ENCODE results near the gene UBE2E3. TPM values are rescaled to one million over a fixed set of nuclear protein-coding genes. Genes with fewer than 3 reads are reported as not detected.

The UBE2E3 gene
- total RNA-seq, 4 donors from 2014 or later: 23.6 to 65.4 (median 49.0) TPM

- Histone ChIP-seq H3K27ac (no peak overlapping the region), H3K4me1 (no peaks in the 10 kb centered on the region), H3K27me3 (no peaks in the 10 kb centered on the region), H3K9me3 (no peaks in the 10 kb centered on the region), H3K36me3 (no peaks in the 10 kb centered on the region), H3K4me3 (no peak overlapping the region)
- WGBS, 2 donors: 63 to 82% methylated on average over 2 of the region's 2 CpGs
- TF ChIP-seq, protein P1, sequence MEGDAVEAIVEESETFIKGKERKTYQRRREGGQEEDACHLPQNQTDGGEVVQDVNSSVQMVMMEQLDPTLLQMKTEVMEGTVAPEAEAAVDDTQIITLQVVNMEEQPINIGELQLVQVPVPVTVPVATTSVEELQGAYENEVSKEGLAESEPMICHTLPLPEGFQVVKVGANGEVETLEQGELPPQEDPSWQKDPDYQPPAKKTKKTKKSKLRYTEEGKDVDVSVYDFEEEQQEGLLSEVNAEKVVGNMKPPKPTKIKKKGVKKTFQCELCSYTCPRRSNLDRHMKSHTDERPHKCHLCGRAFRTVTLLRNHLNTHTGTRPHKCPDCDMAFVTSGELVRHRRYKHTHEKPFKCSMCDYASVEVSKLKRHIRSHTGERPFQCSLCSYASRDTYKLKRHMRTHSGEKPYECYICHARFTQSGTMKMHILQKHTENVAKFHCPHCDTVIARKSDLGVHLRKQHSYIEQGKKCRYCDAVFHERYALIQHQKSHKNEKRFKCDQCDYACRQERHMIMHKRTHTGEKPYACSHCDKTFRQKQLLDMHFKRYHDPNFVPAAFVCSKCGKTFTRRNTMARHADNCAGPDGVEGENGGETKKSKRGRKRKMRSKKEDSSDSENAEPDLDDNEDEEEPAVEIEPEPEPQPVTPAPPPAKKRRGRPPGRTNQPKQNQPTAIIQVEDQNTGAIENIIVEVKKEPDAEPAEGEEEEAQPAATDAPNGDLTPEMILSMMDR (IDR thresholded peaks at IDR 0.05): no peak
- no peak for TF ChIP-seq POLR2A (IDR thresholded peaks at IDR 0.05)
- no peak for DNase-seq
- intact Hi-C loops (cut with DNase I): no loop called here
Observed at GRCh38 chr2:181041661-181042060, 61.3 kb downstream of the UBE2E3 start.

- Histone ChIP-seq H3K9me3 (no peaks in the 10 kb centered on the region), H3K36me3 (no peaks in the 10 kb centered on the region), H3K27me3 (no peaks in the 10 kb centered on the region), H3K4me1 (no peaks in the 10 kb centered on the region), H3K4me3 (no peak overlapping the region), H3K27ac (no peak overlapping the region)
- 73 to 100% methylated on average over 1 of the region's 1 CpG for WGBS, 2 donors
- no peak for TF ChIP-seq POLR2A (IDR thresholded peaks at IDR 0.05)
- TF ChIP-seq, protein P1 (IDR thresholded peaks at IDR 0.05): no peak
- intact Hi-C loops (cut with DNase I): no loop called here
- no peak for DNase-seq
Observed at GRCh38 chr2:181042706-181043105, 62.3 kb downstream of the UBE2E3 start.

GRCh38 chr2:181046833-181047232 is 66.4 kb downstream of the UBE2E3 start:
- Histone ChIP-seq H3K9me3 (no peaks in the 10 kb centered on the region), H3K36me3 (no peaks in the 10 kb centered on the region)

DNA sequence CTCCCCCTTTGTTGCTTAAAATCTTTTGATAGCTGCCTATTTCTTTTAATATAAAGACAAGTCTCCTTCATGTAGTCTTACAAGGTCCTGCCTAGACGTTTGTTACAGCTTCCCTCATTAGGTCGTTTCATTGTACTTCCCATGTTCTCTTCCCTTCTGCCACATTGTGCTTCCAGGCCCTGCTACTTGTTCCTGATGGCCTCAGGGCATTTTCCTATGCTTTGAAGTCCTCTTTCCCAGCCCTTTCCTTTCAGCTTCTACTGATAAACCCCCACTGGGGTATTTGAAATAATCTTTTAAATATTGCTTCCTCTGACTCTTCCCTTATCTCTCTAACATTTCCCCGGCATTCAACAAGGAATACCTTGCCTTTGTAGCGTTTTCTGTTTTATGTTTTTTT is 67.4 kb downstream of the UBE2E3 start:
- H3K9me3 ChIP-seq: no peaks in the 10 kb centered on the region
- TF ChIP-seq, protein P1 (IDR thresholded peaks at IDR 0.05): no peak
- TF ChIP-seq POLR2A (IDR thresholded peaks at IDR 0.05): no peak
- 65 to 70% methylated on average over 4 of the region's 4 CpGs for WGBS, 2 donors
- H3K4me1 ChIP-seq: no peaks in the 10 kb centered on the region
- no peak overlapping the region for H3K27ac ChIP-seq
- no peak for DNase-seq
- H3K27me3 ChIP-seq: no peaks in the 10 kb centered on the region
- no peaks in the 10 kb centered on the region for H3K36me3 ChIP-seq
- H3K4me3 ChIP-seq: no peak overlapping the region
- intact Hi-C loops (cut with DNase I): no loop called here

More at GRCh38 chr2:181046833-181047232, 66.4 kb downstream of the UBE2E3 start:
- Histone ChIP-seq H3K4me3 (no peak overlapping the region), H3K4me1 (no peaks in the 10 kb centered on the region), H3K27ac (no peak overlapping the region), H3K27me3 (no peaks in the 10 kb centered on the region)
- TF ChIP-seq POLR2A (IDR thresholded peaks at IDR 0.05): no peak
- TF ChIP-seq, protein P1 (IDR thresholded peaks at IDR 0.05): no peak
- 72 to 83% methylated on average over 1 of the region's 1 CpG for WGBS, 2 donors
- intact Hi-C loops (cut with DNase I): no loop called here
- DNase-seq: no peak

GRCh38 chr2:181051861-181052522 is 71.6 kb downstream of the UBE2E3 start:
- no peaks in the 10 kb centered on the region for H3K36me3 ChIP-seq
- no peak overlapping the region for H3K4me3 ChIP-seq
- intact Hi-C loops (cut with DNase I): no loop called here
- TF ChIP-seq, protein P1 (IDR thresholded peaks at IDR 0.05): no peak
- TF ChIP-seq POLR2A (IDR thresholded peaks at IDR 0.05): no peak
- H3K4me1 ChIP-seq: no peaks in the 10 kb centered on the region
- H3K27ac ChIP-seq: no peak overlapping the region
- no peaks in the 10 kb centered on the region for H3K9me3 ChIP-seq
- WGBS, 2 donors: 77 to 85% methylated on average over 3 of the region's 3 CpGs
- no peak for DNase-seq
- no peaks in the 10 kb centered on the region for H3K27me3 ChIP-seq

All from esophagus squamous epithelium (tissue), 5 donors.